HG02759 (cell line): Measurements from ENCODE around the gene MRPL49.

ENCODE experiments used
- ATAC-seq: cut with Tn5 transposase; IDR thresholded peaks from one replicate; pipeline ENCODE4 v1.9.1; 2021; ENCODE audit warnings: mild to moderate bottlenecking, moderate library complexity; ENCODE audit not compliant: unreplicated experiment

MRPL49 gene

DNA sequence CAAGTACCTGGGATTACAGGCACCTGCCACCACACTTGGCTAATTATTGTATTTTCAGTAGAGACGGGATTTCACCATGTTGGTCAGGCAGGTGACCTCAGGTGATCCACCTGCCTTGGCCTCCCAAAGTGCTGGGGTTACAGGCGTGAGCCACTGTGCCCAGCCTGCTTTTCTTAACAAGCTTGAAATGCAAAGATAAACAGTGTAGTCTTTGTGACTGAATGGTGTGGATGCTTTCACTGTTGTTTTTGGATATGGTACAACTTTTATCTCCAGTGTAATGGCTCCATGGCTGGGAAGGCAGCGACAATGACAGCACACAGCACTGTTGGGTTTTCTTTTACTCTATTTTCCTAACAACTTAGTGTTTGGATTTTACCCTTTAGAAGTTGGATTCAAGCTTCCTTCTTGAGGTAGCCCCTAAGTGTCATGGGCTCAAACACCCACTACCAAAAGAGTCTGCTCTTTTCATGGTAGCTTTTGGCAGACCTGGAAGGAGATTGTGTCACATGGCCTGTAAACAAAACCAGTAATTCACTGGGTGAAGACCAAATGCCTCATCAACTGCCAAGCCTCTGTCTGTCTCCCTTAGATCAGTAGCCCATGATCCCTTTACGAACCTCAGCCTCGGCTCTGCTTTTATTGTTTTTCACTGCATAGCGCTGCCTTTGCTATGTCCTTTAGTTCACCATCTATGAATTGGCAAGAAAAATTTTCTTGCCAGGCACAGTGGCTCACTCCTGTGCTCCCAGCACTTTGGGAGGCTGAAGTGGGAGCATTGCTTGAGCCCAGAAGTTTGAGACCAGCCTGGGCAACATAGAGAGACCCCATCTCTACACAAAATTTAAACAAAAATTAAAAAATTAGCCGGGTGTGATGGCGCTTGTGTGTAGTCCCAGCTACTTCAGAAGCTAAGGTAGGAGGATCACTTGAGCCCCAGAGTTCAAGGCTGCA is 19.7 kb upstream of the MRPL49 start:
- no peak for ATAC-seq

DNA sequence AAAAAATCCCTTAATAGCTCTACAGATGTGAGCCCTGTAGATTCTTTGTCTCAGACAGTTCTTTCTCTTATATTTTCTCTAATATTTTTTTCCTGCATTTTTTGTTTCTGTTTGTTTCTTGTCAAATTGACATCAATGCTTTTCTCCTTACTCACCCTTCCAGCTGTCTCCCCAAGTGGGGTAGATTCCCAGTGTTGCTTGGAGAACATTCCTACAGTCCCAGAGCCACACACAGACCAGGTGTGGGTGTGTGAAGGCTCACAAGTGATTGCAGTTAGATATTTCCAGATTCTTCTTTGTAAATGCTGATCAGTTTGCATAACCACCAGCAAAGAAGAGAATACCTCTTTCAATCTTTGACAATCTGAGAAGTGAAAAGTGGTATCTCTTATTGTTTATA is 18.6 kb upstream of the MRPL49 start:
- no peak for ATAC-seq

DNA sequence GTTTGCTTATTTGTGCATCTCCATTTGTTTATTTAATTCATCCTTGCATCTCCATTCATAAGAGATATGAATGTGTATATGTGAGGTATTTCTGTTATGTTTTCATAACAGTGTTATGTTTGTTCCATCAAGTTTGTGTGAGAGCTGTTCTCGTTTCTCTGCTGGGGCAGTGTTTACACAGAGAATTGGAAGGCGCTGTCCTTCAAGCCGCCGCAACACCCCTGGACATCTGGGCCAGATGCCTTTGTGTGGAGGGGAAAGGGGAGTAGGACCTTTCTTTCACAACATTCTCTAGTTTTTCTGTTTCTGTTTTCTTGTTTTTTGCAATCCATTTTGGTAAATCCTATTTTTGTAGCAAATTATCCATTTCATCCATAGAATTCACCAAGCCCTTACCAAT is 17.5 kb upstream of the MRPL49 start:
- ATAC-seq: no peak

DNA sequence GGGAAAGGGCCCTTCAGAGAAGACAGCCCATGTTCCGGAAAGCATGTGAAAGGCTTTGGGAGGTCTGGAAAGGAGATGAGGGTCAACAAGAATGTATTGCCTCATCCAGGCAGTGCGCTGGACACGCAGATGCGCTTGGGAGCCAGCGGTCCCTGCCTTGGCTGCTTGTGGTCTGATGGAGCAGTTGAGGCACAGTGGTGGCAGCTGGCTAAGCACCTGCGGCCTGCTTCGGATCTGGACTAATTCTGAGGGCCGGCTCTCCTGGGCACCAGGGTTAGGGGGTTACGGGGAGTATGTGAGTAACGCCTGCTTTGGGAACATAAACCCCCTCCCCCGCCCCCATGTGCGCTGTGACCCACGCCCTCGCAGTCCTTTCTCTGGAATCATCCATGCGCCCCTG is 15.0 kb upstream of the MRPL49 start:
- no peak for ATAC-seq

GRCh38 chr11:65107751-65108468 is 14.2 kb upstream of the MRPL49 start:
- ATAC-seq: no peak

- no peak for ATAC-seq
Observed at GRCh38 chr11:65108469-65109123, 13.5 kb upstream of the MRPL49 start.

DNA sequence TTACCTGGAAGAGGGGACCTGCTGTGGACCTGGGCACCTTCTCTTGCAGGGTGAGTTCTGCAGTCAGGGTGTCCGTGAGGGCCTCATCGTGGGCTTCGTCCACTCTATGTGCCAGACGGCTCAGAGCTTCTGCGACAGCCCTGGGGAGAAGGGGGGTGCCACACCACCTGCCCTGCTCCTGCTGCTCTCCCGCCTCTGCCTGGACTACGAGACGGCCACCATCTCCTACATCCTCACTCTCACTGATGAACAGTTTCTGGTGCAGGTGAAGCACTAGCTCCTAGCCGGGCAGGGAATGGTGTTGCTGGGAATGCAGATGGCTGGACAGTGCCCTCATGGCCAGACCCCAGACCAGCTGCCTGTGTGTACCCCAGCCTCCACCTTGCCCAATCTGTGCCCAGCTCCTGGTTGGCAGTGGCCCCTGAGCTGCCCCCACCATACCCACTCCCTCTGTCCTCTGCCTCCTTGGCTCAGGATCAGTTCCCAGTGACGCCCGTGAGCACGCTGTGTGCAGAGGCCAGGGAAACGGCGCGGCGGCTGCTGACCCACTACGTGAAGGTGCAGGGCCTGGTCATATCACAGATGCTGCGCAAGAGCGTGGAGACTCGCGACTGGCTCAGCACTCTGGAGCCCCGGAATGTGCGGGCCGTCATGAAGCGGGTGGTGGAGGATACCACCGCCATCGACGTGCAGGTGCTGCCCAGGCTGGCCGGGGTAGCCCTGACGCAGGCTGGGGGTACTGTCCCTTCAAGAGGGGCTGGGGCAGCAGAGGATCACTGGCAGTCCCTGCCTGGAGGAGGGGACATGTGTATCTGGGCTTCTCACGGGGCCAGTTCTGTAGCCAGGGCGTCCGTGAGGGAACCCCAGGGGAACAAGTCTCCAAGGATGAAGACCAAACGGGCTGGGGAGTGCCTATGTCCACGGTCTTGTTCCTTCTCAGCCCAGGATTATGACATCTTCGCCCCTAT is 12.6 kb upstream of the MRPL49 start:
- no peak for ATAC-seq

- peak; percentile 27 for ATAC-seq
Observed at GRCh38 chr11:65110354-65110861, 11.7 kb upstream of the MRPL49 start.

- no peak for ATAC-seq
Observed at GRCh38 chr11:65111159-65111743, 10.9 kb upstream of the MRPL49 start.

DNA sequence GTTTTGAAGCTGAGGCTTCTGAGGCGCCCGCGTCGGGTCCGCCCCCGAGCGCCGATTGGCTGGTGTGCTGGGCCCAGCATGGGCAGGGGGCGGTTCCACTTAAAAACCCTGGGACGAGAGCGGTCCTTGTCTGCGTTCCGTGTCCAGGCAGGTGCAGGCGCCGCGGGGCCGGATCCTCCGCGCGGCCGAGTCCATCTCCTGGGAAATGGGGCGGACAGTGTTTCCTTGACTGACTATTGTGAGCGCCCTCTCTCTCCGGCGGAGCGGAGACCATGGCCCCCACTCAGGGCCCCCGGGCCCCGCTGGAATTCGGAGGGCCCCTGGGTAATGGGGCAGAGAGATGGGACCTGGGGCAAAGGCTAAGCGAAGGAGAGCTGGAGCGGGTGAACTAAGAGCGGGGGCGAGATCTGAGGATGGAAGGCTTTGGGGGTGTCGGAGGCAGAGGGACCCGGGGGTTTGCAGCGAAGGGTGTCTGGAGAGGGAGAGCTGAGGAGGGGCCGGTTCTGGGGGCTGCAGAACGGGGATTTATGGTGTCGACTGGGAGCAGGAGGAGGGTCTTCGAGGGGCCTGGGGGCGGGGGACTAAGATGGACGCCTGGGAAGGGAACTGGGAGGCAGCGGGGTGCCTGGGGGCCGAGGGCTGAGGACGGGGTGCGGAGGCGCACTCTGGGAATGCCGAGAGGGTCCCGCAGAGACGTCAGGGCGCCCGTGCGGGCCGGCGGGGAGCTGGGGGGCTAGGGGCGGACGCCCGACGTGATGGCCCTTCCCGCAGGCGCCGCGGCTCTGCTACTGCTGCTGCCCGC is 10.2 kb upstream of the MRPL49 start, which contains the start of gene TM7SF2:
TM7SF2 (plus strand) TSS at position 129 of the 802 bp plus-strand sequence; CDS start at position 273, 144 bp downstream.
- ATAC-seq: peak; percentile 71

GRCh38 chr11:65112546-65113360 is 9.4 kb upstream of the MRPL49 start:
- ATAC-seq: peak; percentile 39

GRCh38 chr11:65113361-65113756 is 8.8 kb upstream of the MRPL49 start:
- no peak for ATAC-seq

DNA sequence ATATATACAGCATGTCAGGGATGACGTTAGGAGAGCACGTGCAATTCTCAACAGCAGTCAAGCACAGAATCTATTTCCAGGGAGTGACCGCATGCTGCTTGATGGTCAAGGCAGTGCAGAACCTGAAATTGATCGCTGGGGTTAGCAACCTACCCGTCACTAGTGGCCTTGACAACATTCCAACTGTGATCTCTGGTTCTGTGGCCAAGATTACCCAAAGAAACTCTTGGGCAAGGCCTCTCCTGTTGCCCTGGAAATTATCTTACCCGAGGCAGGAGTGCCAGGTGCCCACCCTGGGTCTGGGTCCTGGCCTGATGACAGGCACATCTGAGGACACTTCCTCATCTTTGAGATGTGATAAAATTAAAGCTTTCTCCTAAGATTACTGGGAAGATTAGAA is 8.3 kb upstream of the MRPL49 start:
- ATAC-seq: no peak

GRCh38 chr11:65114538-65115171 is 7.5 kb upstream of the MRPL49 start:
- ATAC-seq: no peak

DNA sequence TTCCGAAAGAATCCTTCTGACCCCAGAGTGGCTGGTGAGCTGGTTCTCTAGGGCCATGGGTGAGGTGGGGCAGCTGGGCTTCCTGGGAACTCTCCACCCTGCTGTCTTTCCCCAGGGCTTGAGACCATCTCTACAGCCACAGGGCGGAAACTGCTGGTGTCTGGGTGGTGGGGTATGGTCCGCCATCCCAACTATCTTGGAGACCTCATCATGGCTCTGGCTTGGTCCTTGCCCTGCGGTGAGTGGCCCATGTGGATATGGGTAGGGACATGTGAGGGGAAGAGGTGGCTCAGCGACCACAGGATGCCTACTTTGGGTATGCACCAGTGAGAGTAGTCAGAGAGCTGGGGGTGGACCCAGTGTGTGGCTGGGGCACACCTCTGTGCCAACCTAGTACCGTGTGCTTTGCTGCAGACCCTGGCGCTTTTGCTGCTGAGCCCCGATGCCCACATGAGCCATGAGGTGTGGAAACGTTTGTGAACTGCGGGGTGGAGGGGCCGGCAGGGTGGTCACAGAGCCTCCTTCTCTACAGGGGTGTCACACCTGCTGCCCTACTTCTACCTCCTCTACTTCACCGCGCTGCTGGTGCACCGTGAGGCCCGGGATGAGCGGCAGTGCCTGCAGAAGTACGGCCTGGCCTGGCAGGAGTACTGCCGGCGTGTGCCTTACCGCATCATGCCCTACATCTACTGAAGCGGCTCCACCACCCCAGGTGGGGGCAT is 6.6 kb upstream of the MRPL49 start:
- ATAC-seq: no peak

GRCh38 chr11:65116370-65117205 is 5.5 kb upstream of the MRPL49 start:
- ATAC-seq: no peak
